GM19238 (cell line): ENCODE measurements around the gene CHSY1.
"Not testable (repeated sequence)": the region's sequence is repeated elsewhere in the genome, so short reads cannot be mapped to it uniquely, and the experiment has no call there.

Experiments used
- DNase-seq: peaks from one replicate; pipeline ENCODE4 v3.0.0; 2011; ENCODE audit warnings: low spot score; ENCODE audit not compliant: insufficient read length

Gene CHSY1

DNA sequence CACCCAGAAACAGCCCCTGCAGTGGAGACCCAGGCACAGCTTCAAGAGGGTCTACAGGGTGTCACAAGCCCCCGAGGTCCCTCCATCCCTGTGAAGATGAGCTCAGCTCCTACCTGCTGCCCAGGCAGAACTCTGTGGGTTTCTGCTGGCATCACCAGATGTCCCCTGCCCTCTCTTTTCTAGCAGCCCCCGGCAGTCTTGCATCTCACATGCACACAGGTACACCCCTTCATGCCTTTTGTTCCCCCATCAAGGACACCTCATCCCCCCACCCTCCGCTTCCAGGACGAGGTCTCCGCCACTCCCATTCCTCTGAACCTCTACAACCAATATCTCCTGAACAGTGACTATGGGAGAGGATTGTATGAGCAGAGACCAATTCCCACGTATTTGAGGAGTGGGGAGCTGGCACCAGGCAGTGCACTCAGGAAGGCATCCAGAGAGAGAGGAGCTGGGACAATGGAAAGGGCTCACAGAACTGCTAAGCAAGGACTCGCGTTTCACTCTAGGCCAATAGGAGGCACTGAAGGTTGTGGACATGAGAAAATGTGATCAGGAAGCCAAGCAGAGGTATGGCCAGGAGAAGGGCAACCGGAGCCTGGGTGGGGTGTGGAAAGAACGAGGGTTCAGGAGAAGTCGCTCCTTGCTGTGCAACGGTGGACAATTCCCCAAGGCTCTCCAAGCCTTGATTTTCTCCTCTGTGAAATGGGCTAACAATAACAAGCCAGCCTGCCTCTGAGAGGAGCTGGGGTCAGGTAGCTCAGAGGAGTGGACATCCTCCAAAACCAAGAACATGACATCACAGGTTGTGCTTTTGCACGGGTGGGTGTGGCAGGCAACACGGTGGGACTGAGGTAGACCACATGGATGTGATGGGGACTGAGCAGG lies 115.2 kb downstream of the CHSY1 start:
- DNase-seq = no peak

DNA sequence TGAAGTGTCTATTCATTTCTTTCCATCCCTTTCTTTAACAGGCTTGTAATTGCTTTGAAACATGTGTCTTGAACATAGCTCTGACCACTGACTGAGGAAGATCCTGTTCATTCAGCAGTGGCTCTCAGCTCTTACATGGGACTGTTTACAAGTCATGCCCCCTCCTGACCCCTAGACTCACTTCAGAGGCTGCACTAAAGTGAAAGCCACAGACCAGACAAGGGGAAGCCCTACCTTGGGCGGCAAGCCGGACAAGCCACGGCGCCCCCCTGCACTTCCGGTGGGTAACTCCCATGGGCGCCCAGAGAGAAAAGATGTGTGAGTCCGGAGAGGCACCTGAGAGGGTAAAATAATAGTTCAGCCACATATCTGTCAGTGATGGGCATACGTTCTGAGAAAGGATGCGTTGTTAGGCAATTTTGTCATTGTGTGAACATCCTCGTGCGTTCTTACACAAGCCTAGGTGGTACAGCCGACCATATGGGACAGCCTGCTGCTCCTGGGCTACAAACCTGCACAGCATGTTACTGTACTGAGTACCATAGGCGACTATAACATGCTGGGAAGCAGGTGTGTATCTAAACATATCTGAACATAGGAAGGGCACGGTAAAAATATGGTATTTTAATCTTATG lies 116.2 kb downstream of the CHSY1 start:
- DNase-seq = peak; percentile 60

DNA sequence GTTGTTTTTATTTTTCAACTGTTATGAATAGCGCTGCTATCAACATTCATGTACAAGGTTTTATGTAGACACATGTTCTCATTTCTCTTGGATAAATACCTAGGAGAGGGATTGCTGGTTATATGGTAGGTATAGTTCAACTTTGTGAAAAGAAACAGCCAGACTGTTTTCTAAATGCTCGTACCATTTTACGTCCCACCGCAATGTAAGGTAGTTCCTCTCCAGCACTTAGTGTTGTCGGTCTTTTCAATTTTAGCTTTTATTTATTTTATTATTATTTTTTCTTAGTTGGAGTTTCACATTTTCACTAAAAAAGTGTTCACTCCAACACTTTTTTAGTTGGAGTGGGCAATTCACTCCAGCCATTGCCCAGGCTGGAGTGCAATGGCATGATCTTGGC lies 117.1 kb downstream of the CHSY1 start:
- no peak for DNase-seq

DNA sequence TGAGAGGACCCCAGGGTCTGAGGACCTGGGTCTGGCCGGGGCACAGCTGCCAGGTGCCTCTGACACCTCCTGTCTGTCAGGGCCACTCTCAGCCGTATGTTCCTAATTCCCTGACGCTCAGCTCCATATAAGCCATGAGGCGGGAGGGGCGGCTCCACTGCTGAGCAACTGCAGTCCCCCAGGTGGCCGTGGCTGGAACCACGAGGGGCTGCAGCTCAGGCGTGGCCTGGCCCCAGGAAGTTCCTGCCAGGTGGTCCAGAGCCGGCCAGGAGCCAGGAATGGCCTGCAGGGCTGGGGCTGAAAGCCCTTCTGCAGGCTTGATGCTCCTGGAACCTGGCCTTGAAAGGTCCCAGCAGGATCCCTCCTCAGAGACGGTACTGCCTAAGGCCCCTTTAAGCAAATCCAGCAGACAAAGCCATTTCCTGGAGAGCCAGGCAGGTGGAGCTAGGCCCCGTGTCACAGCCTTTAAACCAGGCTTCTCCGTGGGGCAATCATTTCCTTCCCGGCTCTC lies 118.0 kb downstream of the CHSY1 start:
- no peak for DNase-seq

DNA sequence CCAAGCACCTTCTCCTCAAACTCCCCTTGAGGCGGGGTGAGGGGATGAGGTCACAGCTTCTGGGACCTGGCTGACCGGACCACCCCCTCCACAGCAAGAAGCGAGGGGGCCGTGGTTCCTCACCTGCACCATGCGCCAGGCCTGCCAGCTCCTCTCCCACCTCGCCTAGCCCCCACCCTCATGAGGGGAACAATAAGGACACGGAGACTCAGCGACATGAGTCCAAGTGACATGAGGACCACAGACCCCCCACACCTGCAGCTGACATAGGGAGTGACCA lies 118.7 kb downstream of the CHSY1 start:
- DNase-seq = no peak

DNA sequence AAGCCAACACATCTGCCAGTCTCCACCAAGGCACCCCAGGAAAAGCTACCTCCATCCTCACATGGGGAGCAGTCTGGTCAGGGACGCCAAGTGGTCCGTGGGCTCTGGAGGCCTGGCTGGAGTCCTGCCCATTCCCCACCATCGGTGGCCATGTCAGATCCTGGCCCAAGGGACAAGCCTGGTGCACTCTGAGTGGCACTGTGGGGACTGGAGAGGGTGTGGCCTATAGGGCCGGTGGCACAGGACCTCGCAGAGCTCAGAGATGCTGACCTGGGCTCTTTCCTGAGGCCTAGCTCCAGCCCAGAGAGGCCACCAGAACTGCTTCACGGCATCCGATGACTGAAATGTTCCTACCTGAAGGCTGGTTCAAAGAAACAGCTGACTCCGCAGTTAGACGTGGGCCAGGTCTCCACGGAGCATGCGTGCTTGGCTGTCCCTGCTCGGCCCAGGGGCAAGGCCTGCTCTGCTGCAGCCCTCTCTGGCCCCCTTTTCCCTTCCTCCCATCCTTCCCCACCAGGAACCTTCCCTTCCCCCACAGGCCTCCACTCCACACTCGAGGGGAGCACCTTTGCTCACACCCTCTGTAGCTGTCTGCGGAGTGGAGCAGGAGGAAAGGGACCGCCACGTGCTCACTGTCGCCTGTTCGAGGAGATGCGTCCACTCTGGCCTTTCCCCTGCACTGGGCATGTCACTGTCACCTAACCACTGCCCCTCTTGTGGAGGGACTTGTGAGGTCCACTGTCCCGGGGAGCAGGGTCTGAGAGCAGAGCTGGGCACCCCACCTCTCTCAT lies 119.3 kb downstream of the CHSY1 start:
- DNase-seq = no peak

DNA sequence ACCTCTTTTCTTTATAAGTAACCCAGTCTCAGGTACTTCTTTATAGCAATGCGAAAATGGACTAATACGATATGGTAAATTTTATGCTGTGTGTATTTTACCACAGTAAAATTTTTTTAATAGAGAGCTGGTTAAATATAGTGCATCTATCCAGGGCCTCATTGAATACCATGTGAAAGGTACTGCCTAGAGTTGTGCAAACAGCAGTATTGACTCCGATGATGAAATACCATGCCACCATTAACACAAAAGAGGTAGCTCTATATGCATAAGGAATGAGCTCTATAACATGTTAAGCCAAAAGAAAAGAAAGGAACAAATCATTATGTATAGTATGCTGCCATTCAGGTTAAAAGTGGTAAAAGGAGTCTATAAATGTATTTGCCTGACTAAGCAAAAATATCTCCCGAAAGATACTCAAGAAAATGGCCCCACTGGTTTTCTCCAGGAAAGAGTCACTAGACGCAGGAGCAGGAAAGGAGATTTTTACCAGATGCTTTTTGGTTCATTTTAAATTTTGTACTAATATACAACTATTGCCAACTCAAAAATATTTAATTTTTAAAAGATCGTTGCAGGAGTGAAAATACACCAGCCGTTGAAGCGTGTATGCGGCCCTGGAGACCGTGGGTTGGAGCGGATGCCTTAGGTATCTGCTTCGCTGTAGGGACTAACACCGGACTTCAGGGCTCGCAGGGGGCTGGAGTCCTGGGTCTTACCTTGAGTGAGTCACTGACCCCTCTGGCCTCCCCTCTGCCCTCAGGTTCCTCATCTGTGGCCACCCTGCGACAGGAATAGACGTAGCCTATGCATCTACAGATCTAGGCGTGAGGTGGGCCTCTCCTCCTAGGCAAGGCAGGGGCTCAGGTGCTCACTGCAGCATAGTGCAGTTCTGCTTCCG lies 120.1 kb downstream of the CHSY1 start:
- no peak for DNase-seq

DNA sequence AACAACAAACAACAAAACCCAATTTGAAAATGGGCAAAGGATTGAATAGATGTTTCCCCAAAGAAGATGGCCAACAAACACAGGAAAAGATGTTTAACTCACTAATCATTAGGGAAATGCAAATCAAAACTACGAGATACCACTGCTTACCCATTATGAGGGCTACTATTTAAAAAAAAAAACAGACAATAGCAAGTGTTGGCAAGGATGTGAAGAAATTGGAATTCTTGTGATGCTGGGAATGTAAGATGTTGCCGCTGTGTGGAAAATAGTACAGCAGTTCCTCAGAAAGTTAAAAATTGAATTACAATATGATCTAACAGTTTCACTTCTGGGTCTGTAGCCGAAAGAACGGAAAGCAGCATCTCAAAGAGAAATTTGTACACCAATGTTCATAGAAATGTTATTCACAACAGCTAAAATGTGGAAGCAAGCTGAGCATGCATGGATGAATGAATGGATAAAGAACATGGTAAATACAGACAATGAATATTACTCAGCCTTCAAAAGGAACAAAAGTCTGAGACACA lies 121.9 kb downstream of the CHSY1 start:
- DNase-seq = no peak

DNA sequence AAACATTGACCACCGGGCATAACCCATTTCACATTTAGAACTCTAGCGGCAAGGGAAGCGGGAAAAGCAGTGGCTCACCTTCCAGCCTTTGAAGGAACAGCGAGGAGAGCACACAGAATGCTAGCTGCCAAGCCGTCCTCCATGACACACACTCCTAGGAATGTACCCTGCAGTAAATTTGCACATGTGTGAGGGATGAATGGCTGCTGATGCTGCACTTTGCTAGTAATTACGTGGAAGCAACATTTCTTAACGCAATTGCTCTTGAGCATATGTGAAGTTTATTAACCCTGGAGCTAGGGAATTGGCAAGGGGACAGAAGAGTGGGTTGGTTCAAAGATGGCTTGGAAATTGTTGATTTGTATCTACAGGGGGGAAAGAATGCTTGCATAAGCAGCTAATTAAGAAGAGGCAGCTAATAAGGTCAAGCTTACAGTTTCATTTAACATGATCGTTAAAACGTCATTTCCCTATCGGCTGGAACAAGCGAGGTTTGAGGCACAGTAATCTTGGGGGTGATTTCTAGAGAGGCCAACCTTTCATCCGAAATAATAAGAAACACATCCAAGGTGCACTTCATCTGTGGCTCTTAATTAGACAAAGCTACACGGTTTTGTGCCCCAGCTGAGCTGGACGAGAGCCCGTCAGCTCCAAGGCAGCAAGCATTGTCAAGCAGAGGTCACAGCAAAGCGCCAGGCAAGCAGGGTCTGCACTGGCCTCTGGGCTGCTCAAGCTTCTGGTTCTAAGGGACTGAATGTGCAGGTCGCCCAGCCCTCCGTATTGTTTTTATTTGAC lies 123.4 kb downstream of the CHSY1 start:
- no peak for DNase-seq

DNA sequence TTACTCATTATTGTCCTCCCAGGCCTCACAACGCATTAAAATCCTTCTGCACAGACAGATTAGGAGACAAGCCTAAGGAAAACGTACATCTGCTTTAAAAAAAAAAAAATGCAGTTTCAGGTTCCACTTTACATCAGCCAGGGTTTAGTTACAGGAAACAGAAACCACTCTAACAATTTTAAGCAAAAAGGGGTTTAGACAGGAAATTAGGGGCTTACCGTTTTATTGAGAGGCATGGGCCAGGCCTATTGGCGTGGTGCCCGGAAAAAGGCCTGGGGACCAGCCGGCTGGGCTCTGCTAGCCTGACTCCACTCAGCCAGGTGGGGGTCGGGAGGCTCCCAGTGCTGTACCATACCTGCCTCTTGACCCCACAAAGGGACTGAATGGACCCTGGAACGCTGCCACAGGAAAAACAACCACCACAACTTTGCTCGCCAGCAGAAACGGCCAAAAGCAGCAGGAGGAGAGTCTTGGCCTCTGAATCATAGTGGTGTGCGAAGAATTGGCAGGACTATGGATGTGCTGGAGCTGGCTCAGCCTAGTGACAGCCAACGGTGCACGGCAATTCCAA lies 124.3 kb downstream of the CHSY1 start:
- DNase-seq = peak; percentile 66

DNA sequence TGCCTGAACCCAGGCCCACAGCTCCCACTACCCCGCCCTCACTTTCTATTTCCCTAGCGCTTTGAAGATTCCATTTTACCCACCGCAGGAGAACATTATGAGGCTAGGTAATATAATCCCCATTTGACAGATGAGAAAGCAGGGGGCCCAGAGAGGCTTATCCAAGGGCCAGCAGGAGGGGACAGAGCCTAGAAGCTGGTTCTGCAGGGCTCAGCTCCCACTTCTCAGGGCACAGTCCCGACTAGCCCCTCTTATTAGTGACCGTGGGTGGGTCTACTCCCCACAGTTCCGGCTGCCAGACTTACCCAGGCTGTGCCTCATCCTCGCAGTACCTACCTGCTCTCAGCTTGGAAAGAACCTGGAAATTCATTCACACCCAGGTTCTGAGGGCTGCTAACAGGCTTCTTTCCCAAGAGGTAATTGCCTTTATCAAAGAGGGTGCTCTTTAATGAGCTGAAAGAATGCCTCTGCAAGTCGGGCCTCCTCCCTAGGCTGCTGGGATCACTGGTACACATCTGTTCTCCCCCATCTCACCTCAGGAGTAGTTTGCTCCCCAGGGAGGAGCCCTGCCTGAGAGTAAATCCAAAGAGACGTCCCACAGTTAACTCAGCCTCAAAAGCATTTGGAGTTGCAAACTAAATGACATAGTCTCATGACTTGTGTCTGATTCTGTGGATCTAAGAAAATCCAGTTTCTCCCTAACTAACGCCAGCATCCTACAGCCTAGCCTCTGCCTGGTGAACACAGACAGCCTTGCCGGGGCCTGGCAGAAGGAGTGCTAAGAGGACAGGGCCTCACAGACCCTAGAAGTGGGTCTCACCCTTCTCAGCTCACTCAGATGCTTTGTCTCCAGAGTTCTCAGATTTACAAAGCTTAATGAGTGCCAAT lies 125.0 kb downstream of the CHSY1 start:
- DNase-seq = no peak

DNA sequence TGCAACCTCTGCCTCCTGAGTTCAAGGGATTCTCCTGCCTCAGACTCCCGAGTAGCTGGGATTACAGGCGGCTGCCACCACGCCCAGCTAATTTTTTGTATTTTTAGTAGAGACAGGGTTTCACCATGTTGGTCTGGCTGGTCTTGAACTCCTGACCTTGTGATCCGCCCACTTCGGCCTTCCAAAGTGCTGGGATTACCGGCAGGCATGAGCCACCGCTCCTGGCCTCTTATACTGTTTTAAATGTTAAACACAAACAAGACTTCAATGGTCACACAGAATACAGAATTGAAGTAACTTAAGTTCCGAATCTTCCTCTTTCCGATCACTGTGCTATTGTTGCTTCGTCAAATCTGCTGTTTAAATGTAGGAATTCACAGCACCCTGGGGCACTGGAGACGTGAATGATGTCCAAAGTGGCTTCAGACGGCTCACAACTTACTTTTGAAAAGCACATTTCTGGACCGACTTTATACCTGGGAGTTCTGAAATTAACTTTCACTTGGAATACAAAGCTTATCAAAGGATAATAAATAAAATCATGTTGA lies 125.9 kb downstream of the CHSY1 start:
- not testable (repeated sequence) for DNase-seq
